Stimulated activated CD8-positive, alpha-beta memory T cell treated with anti-CD3 and anti-CD28 coated beads, Interleukin-7, amount 100 ng/mL, for 24 hours (primary cell): ENCODE results near the gene SLC16A12.
"Not testable (repeated sequence)": the region's sequence is repeated elsewhere in the genome, so short reads cannot be mapped to it uniquely, and the experiment has no call there.

Experiments
- DNase-seq: peaks from one replicate; pipeline ENCODE4 v3.0.0-alpha.2; 2020; ENCODE audit warnings: low read depth

SLC16A12 gene

GRCh38 chr10:89547853-89548513 lies 12.6 kb upstream of the SLC16A12 start:
- no peak for DNase-seq

DNA sequence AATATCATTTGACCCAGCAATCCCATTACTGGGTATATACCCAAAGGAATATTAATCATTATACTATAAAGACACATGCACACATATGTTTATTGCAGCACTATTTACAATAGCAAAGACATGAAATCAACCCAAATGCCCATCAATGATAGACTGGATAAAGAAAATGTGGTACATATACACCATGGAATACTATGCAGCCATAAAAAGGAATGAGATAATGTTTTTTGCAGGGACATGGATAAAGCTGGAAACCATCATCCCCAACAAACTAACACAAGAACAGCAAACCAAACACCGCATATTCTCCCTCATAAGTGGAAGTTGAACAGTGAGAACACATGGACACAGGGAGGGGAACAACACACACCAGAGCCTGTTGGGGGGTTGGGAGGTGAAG lies 11.3 kb upstream of the SLC16A12 start:
- DNase-seq, result not testable (repeated sequence)

DNA sequence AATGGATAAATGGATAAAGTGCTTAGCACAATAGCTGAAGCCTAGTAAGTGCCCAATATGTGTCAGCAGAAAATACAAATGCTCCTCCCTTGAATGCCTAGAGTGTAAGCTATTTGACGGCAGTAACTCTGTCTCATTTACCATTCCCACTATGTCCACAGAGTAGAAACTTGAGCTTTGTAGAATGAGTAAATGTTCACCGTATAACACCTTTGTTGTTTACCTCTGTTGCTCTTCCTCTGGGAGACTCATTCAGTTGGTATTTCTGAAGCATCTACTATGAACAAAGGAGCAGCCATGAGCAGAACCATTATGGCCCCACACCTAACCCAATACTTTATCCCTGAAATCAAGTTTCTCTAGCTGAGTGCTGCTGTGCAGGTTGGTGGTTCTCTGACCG lies 8.4 kb upstream of the SLC16A12 start:
- DNase-seq, result no peak

DNA sequence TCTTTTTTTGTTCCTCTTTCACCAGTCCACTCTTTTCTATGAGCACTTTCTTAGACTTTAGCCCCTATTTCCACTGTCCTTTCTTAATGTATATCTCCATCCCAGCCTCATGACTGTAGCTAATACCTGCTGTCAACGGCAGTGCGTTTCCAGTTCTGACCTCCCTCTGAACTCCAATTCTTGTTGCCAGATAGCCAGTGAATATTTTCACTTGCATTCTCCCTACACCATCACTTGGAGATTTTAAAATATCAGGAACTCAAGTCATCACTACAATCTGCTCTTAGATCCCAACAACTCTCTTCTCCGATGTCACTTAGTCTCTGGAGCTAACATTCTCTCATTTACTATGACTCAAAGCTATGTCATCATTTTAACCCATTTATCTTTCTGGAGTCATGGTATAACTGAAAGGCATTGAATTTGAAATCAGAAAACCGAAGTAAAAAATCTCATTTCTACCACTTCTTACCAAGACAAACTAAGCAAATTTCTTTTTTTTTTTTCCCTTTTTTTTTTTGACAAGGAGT lies 5.1 kb upstream of the SLC16A12 start:
- DNase-seq, result no peak

DNA sequence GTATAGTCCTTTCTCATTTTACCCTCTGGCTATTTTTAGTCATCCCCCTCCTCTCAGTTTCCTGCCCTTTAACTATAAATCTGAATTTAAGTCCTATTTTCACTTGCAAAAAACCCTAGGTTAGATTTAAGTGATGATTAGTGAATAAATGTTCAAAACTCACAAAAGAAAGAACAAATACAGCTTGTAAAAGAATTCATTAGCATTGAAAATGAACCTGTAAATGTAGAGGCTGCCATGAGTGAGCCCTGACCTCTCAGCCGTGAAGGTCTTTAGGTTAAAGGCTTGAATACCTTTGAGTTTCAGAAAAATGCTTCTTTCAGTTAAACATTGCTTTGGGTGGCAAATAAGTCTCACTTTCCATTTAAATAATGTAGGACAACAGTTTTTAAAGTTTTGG lies 2.0 kb upstream of the SLC16A12 start:
- DNase-seq, result no peak

DNA sequence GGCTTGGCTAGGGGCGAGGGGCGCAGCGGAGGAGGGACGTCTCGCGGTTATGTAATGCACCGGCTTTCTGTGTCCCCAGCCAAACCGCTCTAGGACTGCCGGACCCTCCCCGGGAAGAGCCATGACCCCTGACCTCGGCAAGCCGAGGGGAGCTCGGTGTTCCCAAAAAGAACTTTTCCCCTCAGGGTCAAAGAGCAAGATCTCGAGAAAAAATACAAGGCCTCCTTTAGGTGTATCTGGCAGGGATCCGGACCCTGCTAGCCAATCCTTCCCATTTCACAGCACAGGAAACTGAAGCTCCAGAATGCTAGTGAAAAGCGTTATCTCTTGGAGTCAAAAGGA lies 590 bp upstream of the SLC16A12 start:
- DNase-seq, result no peak

GRCh38 chr10:89534826-89535166 lies 598 bp downstream of the SLC16A12 start:
- DNase-seq, result no peak

GRCh38 chr10:89532476-89532875 lies 2.9 kb downstream of the SLC16A12 start:
- DNase-seq, result no peak

GRCh38 chr10:89531359-89531758 lies 4.0 kb downstream of the SLC16A12 start:
- no peak for DNase-seq

GRCh38 chr10:89529711-89530110 lies 5.7 kb downstream of the SLC16A12 start:
- not testable (repeated sequence) for DNase-seq

DNA sequence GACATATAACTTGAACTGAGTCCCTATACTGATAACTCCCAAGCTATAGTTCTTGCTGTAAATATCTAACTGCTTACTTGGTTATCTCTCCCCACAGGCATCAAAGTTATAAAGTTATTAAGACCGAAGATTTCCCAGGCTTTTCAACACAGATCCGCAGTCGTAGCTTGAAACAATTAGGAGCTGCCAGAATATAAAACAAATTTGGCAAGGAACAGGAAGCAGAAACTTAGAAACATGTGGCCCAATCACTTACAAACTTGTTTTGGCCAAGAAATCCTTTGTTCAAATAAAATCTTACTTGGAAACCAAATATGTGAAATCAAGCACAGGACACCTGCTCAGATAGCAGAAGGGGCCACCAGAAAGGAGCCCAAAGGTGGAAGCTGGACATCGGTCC lies 9.0 kb downstream of the SLC16A12 start:
- no peak for DNase-seq

DNA sequence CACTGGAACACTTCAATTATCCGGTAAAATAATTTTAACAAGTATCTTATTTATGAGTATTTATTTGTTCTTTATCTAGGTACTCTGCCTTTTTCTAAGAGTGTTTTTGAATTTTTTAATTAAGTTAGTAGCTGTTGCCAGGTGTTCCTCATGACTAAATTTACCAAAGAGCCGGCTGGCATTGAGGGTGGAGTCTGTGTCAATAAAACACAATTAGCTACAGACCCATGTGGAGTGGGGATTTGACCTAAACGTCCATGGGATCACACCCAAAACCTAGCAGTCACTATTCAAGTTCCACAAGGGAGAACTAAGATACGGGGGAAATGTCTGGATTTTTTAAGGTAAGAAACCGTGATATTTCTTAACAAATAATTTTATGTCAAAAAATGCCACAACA lies 9.8 kb downstream of the SLC16A12 start:
- DNase-seq, result no peak

GRCh38 chr10:89524279-89524678 lies 11.1 kb downstream of the SLC16A12 start:
- no peak for DNase-seq

DNA sequence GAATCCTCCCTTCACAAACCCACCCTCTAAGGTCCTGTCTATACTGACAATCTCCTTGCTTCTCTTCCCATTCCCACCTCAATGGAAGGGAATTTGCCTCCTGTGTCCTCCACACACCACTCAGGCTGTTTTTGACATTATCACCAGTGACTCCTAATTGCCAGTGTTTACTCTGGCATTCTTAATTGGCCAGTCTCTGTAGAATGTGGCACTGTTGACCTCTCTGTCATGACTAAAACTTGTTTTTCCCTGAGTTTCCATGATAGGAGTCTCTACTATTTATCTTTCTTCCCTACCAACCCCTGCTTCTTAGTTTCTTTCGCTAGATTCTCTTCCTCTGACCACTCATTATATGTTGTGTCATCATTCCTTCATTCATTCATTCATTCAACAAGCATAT lies 12.1 kb downstream of the SLC16A12 start:
- DNase-seq, result no peak

- DNase-seq, result no peak
Measured at GRCh38 chr10:89522463-89522862, 12.9 kb downstream of the SLC16A12 start.

DNA sequence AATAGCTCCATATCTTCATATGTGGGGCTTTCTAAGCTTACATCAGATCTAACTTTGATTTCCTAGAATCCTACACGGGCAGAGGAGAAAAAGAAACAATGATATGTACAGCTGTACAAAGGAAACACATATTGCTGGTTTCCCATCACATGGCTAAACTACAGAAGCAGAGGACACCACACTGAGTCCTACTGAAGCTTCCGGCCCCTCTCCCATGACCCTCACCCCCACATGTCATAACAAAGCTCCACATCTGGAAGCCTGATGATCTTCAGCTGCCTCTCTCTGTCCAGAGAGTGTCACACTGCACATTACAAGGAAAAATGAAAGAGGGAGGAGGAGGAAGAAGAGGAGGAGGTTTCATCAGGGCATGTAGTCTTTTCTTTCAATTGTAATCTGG lies 14.0 kb downstream of the SLC16A12 start:
- DNase-seq, result no peak

GRCh38 chr10:89520706-89521105 lies 14.7 kb downstream of the SLC16A12 start:
- no peak for DNase-seq

DNA sequence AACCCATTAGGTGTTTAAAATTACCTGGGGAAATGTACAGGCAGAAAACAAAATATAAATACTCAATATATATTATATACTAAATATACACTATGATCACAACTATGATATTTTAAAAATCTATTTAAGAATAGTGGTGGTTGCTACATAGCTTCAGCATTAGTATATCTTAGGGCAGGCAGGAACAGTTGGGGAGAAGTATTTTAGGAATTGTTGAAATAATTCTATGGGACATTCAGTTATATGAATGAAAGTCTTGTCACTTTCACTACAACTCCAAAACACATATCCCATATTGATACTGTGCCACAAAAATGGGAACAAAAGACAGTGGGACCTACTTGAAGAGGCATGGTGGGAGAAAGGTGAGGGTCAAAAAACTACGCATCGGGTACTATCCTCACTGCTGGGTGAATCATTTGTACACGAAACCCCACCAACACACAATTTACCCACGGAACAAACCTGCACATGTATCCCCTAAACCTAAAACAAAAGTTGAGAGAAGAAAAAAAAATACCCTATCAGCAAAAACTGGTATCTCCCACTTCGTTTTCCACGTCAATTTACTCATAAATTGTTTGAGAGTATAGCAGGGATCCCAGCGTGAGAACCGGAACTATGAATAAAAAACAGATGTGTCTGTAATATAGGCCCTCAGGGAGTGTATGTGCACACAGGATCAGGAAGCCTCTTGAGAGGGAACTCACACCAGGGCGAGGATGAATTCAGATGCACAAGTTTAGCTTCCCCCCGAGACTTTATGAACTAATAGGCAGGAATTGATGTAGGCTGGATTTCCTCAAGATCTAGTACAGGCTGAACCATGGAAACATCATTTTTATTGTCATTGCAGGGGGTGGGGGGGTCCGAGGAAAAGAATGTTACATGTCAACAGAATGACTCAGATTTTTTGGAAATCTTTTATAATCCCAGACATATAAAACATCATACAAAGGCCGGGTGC lies 16.2 kb downstream of the SLC16A12 start:
- no peak for DNase-seq

DNA sequence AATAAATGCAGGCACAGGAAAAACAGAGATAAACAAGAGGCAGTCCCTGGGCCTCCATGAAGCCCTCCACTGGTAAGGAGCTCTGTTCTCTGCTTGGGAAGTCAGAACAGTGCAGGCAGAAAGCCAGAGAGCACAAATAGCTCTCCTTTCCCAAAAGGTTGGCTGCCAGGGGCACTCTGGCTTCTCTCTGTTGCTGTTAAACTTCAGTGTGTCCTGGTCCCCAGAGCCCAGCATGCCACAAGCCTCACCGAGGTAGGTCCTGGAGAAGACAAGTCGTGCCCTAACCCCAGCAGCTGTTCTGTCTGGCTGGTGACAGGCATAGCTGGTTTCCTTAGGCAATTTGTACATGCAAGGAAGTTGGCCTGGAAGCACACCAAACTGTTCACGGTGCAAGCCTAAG lies 17.3 kb downstream of the SLC16A12 start:
- no peak for DNase-seq

DNA sequence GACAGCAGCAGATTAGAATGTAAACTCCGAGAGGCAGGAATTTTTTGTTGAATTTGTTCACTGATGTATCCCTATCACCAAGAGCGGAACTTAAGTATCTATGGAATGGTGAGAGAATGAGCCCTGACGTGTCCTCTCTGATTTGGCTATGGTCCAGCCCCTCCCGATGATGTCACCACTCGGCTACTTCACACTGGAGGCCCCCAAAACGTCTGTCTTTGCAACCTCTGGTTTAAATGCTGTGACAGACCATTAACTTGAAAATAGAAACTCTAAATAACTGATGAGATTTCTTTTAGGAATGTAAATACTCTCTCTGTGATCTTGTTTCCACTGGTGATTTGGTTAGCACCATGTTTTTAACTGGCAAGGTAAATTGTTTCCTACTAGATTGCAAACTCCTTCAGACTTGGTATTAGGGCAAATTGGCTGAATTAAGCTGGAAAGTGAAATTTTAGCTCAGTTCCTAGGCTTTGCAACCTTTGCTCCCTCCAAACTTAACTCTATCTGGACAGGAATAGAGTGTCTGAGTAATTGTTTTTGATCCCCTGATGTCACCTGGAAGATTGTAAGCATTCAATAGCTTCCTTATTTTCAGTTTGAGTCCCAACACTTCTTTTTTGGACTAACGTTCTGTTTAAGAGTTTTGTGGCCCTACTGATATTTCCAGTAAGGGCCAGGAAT lies 19.1 kb downstream of the SLC16A12 start:
- DNase-seq, result no peak

GRCh38 chr10:89515031-89515841 lies 20.2 kb downstream of the SLC16A12 start:
- DNase-seq, result no peak

GRCh38 chr10:89513206-89513605 lies 22.2 kb downstream of the SLC16A12 start:
- DNase-seq, result no peak
